GM12878 (cell line): ENCODE measurements around the gene HS6ST1. TPM values are rescaled to one million over a fixed set of nuclear protein-coding genes. Genes with fewer than 3 reads are reported as not detected.

Experiments
- ATAC-seq: fragments of 200-7000 bp; cut with Tn5 transposase; 3 replicates; pipeline ENCODE4 v1.9.1; 2020; ENCODE audit warnings: mild to moderate bottlenecking, moderate library complexity
- BruUV-seq: library from RNA; stranded (reverse); fragments of 400-500 nt; replicated peaks from 2 replicates; lab custom pipeline; 2021; lab: Mats Ljungman, UMichigan
- CTCF ChIA-PET: fragments of 300-600 bp; sonication (Branson Sonifier 250); formaldehyde crosslinking; extraction: SDS; loops from one replicate; lab custom pipeline; 2021; ENCODE audit warnings: inconsistent platforms; lab: Yijun Ruan, JAX
- POLR2A ChIA-PET: fragments of 350-600 bp; formaldehyde crosslinking; extraction: SDS; loops from one replicate; lab custom pipeline; 2021; ENCODE audit warnings: inconsistent platforms; lab: Charles Lee
- RAD21 ChIA-PET: fragments of 300-600 bp; sonication (Branson Sonifier 250); formaldehyde crosslinking; loops from one replicate; lab custom pipeline; 2023; ENCODE audit warnings: antibody characterized with exemption; ENCODE audit not compliant: unreplicated experiment; lab: Charles Lee
- SMC1A ChIA-PET: fragments of 300-600 bp; sonication (Branson Sonifier 250); formaldehyde crosslinking; loops from one replicate; lab custom pipeline; 2023; ENCODE audit not compliant: unreplicated experiment, uncharacterized antibody; lab: Charles Lee
- DNase-seq: peaks from one replicate; pipeline ENCODE4 v3.0.0-alpha.2; 2011; ENCODE audit warnings: low read depth, low spot score
- FAIRE-seq: peaks from 3 replicates; lab custom pipeline; 2011; peaks lifted over from hg19 to GRCh38; lab: Jason Lieb, UNC
- H2AFZ ChIP-seq: 2 replicates; pipeline ENCODE4 v1.6.0; 2011; ENCODE audit warnings: low read depth, low read length, control low read depth; ENCODE audit not compliant: control insufficient read depth
- H3K27ac ChIP-seq: 2 replicates; pipeline ENCODE4 v1.5.1; 2011; ENCODE audit warnings: control low read depth; ENCODE audit not compliant: control insufficient read depth, insufficient read depth
- H3K27me3 ChIP-seq, 2 experiments: replicated peaks in 1 of 2; 2 replicates each; pipeline versions ENCODE4 v1.6.0 to v1.6.1; 2011; ENCODE audit warnings: low read length in 1 of 2; ENCODE audit not compliant: control insufficient read depth in 2 of 2, insufficient read depth in 2 of 2
- H3K36me3 ChIP-seq, 2 experiments: 2 replicates each; pipeline ENCODE4 v1.5.1; 2011; ENCODE audit warnings: low read length in 1 of 2; ENCODE audit not compliant: control insufficient read depth in 2 of 2, insufficient read depth in 2 of 2
- H3K4me1 ChIP-seq: 2 replicates; pipeline ENCODE4 v1.6.1; 2011; ENCODE audit warnings: mild to moderate bottlenecking, low read length, moderate library complexity, mixed read lengths; ENCODE audit not compliant: control insufficient read depth, insufficient read depth
- H3K4me2 ChIP-seq: 2 replicates; pipeline ENCODE4 v1.6.0; 2011; ENCODE audit warnings: control low read depth; ENCODE audit not compliant: control insufficient read depth, insufficient read depth
- H3K4me3 ChIP-seq: fragments of 200-600 bp; sonication (generic); 2 replicates; pipeline ENCODE4 v1.5.1; 2016
- H3K79me2 ChIP-seq: 2 replicates; pipeline ENCODE4 v1.6.0; 2011; ENCODE audit warnings: low read length; ENCODE audit not compliant: control insufficient read depth, insufficient read depth
- H3K9ac ChIP-seq: 2 replicates; pipeline ENCODE4 v1.8.0; 2011; ENCODE audit warnings: low read length, control low read depth, mixed read lengths; ENCODE audit not compliant: control insufficient read depth, insufficient read depth
- H3K9me3 ChIP-seq: replicated peaks from 3 replicates; pipeline ENCODE4 v1.5.1; 2011; ENCODE audit warnings: mild to moderate bottlenecking, low read length; ENCODE audit not compliant: control insufficient read depth, insufficient read depth
- H4K20me1 ChIP-seq: 2 replicates; pipeline ENCODE4 v1.6.0; 2011; ENCODE audit not compliant: control insufficient read depth, insufficient read depth
- EGR1 ChIP-seq, 2 experiments: IDR thresholded peaks; 1 replicate in 1 of 2; 2 replicates in 1 of 2; pipeline ENCODE4 v1.6.1; 2011 to 2012; ENCODE audit warnings: low read depth in 2 of 2, low read length in 2 of 2, borderline replicate concordance in 1 of 2, mild to moderate bottlenecking in 1 of 2, moderate library complexity in 1 of 2
- EP300 ChIP-seq, 2 experiments: fragments of 150-350 bp in 1 of 2; IDR thresholded peaks; 2 replicates each; pipeline ENCODE4 v1.6.1; 2011 to 2012; ENCODE audit warnings: low read depth in 2 of 2, low read length in 2 of 2, borderline replicate concordance in 1 of 2, improper control_type of control experiment in 1 of 2, inconsistent platforms in 1 of 2; ENCODE audit not compliant: control insufficient read depth in 1 of 2
- FOS ChIP-seq: IDR thresholded peaks from 3 replicates; pipeline ENCODE4 v1.6.1; 2011; ENCODE audit warnings: borderline replicate concordance; ENCODE audit not compliant: insufficient read length; ENCODE audit errors: extremely low read depth
- HDAC2 ChIP-seq: fragments of 200-600 bp; sonication (generic); IDR thresholded peaks from 2 replicates; pipeline ENCODE4 v1.6.1; 2017
- MTA2 ChIP-seq: fragments of 450-650 bp; IDR thresholded peaks from 2 replicates; pipeline ENCODE4 v1.6.1; 2016; ENCODE audit warnings: low read depth, mild to moderate bottlenecking, moderate library complexity
- PAX5 ChIP-seq: IDR thresholded peaks from 2 replicates; pipeline ENCODE4 v1.6.1; 2011; ENCODE audit warnings: low read depth, low read length, borderline replicate concordance
- RB1 ChIP-seq: fragments of 450-650 bp; formaldehyde crosslinking; IDR thresholded peaks from 2 replicates; pipeline ENCODE4 v1.6.1; 2017; ENCODE audit warnings: mild to moderate bottlenecking, borderline replicate concordance
- TBL1XR1 ChIP-seq: IDR thresholded peaks from 2 replicates; pipeline ENCODE4 v1.6.1; 2012; ENCODE audit warnings: low read depth, low read length, improper control_type of control experiment
- TCF3 ChIP-seq: IDR thresholded peaks from 2 replicates; pipeline ENCODE4 v1.6.1; 2012; ENCODE audit warnings: low read depth, mild to moderate bottlenecking, low read length, borderline replicate concordance; ENCODE audit not compliant: insufficient read depth
- WRNIP1 ChIP-seq: IDR thresholded peaks from 2 replicates; pipeline ENCODE4 v1.6.1; 2011; ENCODE audit warnings: low read depth, low read length, improper control_type of control experiment, borderline replicate concordance
- ZNF207 ChIP-seq: fragments of 450-650 bp; IDR thresholded peaks from 2 replicates; pipeline ENCODE4 v1.6.1; 2014; ENCODE audit warnings: antibody characterized with exemption, mild to moderate bottlenecking, borderline replicate concordance
- WGBS: methylation state at CpG from one replicate; pipeline ENCODE4 v1.1.6; 2016; ENCODE audit warnings: low lambda C conversion rate; ENCODE audit not compliant: insufficient replicate concordance, insufficient coverage; ENCODE audit errors: missing lambda C conversion rate; 5-methylcytosine and 5-hydroxymethylcytosine counted together
- in situ Hi-C: fragments of 300-500 bp; cut with MboI; formaldehyde crosslinking; loops from 9 replicates; pipeline ENCODE4 v1.14.3; 2018; ENCODE audit warnings: mixed read lengths
- intact Hi-C: fragments of 100-400 bp; cut with micrococcal nuclease; formaldehyde crosslinking; loops from one replicate; pipeline ENCODE4 v1.14.2; 2022; ENCODE audit not compliant: unreplicated experiment
- polyA plus RNA-seq, 11 experiments: library from polyadenylated mRNA; depleted of rRNA in 4 of 11; unstranded in 6 of 11; stranded (reverse) in 5 of 11; fragments of >200 nt; fragmentation: Nextera tagmentation in 4 of 11; fragmentation: Illumina TruSeq in 1 of 11; extraction: Ambion mirVana in 4 of 11; extraction: Trizol in 1 of 11; gene quantifications; 1 replicate in 1 of 11; 2 replicates in 10 of 11; pipeline versions ENCODE4 v1.2.1 to v1.2.3, GENCODE V29; 2011 to 2016; ENCODE audit warnings: inconsistent platforms in 2 of 11, missing spikeins in 2 of 11, low read depth in 1 of 11
- total RNA-seq, 4 experiments: library from RNA; depleted of rRNA in 3 of 4; stranded (reverse); fragments of >200 nt in 3 of 4; fragmentation: Illumina TruSeq in 1 of 4; extraction: Trizol in 1 of 4; gene quantifications; 2 replicates each; pipeline versions ENCODE4 v1.2.1 to v1.2.3, GENCODE V29; 2013 to 2021
- TF ChIP-seq, protein P1 (sequence below): IDR thresholded peaks from 2 replicates; pipeline ENCODE4 v1.6.1; 2011; ENCODE audit warnings: low read depth, mild to moderate bottlenecking, low read length, moderate library complexity, borderline replicate concordance; ENCODE audit errors: extremely low read depth
- TF ChIP-seq, protein P2 (sequence below): fragments of 450-650 bp; conservative IDR thresholded peaks from 2 replicates; pipeline ENCODE4 v1.6.1; 2017; ENCODE audit warnings: mild to moderate bottlenecking, moderate library complexity

Gene HS6ST1
- total and polyA plus RNA-seq, 10 of the 15 experiments (the other 5 are each of a cell fraction or from before 2014, with no cell fraction given): 0.48 to 17.0 (median 4.7) TPM

DNA sequence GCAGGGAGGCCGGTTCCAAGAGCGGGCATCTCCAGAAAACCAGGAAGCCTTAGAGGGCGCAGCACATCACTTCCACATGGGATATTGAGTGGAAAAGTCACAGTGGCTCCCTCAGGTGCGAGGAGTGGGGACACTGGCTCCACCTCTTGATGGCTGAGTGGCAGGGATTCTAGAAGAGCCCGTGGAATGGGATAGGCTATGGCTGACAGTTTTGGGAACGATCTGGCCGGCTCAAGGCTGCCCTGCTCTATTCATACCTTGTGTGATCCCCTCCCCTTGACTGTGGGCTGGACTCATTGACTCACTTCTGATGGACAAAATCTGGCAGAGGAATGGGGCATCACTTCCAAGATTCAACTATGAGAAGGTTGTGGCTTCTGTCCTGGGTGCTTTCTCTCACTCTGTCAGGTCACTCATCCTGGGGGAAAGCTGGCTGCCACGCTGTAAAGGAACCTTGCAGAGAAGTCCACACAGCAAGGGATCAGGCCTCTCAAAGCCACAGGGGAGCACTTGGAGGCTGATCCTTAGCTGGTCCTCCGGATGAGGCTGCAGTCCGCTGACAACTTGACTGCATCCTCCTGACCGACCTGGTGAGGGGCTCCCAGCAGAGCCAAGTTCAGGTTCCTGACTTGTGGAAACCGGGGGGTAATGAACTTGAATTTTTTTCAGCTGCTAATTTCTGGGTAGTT is 46.7 kb upstream of the HS6ST1 start:
- WGBS: 37% methylated on average over 11 of the region's 12 CpGs
- in situ Hi-C loops: no loop called here

More for the DNA sequence above, 46.7 kb upstream of the HS6ST1 start:
- ChIA-PET RAD21 (no interaction called here), POLR2A (no interaction called here), CTCF (no interaction called here), SMC1A (no interaction called here)
- DNase-seq (no peak), FAIRE-seq (no peak), ATAC-seq (no peak)
- Histone ChIP-seq H3K4me1 (no peaks in the 10 kb centered on the region), H3K4me2 (no peak overlapping the region), H3K9me3 (no peaks in the 10 kb centered on the region), H3K9ac (no peak overlapping the region), H3K4me3 (no peak overlapping the region), H2AFZ (no peak overlapping the region), H3K79me2 (no peaks in the 10 kb centered on the region), H3K27ac (no peak overlapping the region), H3K36me3 (no peaks in the 10 kb centered on the region), H4K20me1 (no peaks in the 10 kb centered on the region), H3K27me3 (no peaks in the 10 kb centered on the region; a peak in 2 of 4 replicates)
- intact Hi-C loops: no loop called here
- TF ChIP-seq TCF3: no peak
- TF ChIP-seq MTA2: no peak
- TF ChIP-seq, protein P1, sequence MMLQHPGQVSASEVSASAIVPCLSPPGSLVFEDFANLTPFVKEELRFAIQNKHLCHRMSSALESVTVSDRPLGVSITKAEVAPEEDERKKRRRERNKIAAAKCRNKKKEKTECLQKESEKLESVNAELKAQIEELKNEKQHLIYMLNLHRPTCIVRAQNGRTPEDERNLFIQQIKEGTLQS: no peak
- TF ChIP-seq ZNF207: no peak
- no peak for TF ChIP-seq PAX5
- no peak for TF ChIP-seq WRNIP1
- TF ChIP-seq EGR1 (IDR thresholded peaks at IDR 0.05; ENCODE audit: borderline replicate concordance in 1 of 2, low read depth in 2 of 2, low read length in 2 of 2): no peak
- no peak for TF ChIP-seq FOS
- no peak for TF ChIP-seq RB1
- TF ChIP-seq, protein P2, sequence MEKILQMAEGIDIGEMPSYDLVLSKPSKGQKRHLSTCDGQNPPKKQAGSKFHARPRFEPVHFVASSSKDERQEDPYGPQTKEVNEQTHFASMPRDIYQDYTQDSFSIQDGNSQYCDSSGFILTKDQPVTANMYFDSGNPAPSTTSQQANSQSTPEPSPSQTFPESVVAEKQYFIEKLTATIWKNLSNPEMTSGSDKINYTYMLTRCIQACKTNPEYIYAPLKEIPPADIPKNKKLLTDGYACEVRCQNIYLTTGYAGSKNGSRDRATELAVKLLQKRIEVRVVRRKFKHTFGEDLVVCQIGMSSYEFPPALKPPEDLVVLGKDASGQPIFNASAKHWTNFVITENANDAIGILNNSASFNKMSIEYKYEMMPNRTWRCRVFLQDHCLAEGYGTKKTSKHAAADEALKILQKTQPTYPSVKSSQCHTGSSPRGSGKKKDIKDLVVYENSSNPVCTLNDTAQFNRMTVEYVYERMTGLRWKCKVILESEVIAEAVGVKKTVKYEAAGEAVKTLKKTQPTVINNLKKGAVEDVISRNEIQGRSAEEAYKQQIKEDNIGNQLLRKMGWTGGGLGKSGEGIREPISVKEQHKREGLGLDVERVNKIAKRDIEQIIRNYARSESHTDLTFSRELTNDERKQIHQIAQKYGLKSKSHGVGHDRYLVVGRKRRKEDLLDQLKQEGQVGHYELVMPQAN: no peak
- no peak for TF ChIP-seq TBL1XR1
- no peak for TF ChIP-seq HDAC2
- TF ChIP-seq EP300 (IDR thresholded peaks at IDR 0.05; ENCODE audit: borderline replicate concordance in 1 of 2, control insufficient read depth in 1 of 2, low read depth in 2 of 2, low read length in 2 of 2): no peak
- BruUV-seq: no TSS peak
